Measurements from ENCODE around the gene C17orf50.

C17orf50 gene

GRCh38 chr17:35728551-35728950 lies 32.1 kb upstream of the C17orf50 start:
- TF ChIP-seq CTCF (IDR thresholded peaks at IDR 0.05; ENCODE audit: low read length, missing control alignments): no peak
- no peak for DNase-seq (ENCODE audit: low read depth)
- no peak overlapping the region for H3K4me3 ChIP-seq (replicated peaks; ENCODE audit: low read depth, low read length)

- TF ChIP-seq CTCF (IDR thresholded peaks at IDR 0.05; ENCODE audit: low read length, missing control alignments): no peak
- no peak overlapping the region for H3K4me3 ChIP-seq (replicated peaks; ENCODE audit: low read depth, low read length)
- DNase-seq (ENCODE audit: low read depth): no peak
These were observed 31.3 kb upstream of the C17orf50 start for GRCh38 chr17:35729405-35729833.

- no peak for TF ChIP-seq CTCF (IDR thresholded peaks at IDR 0.05; ENCODE audit: low read length, missing control alignments)
- no peak overlapping the region for H3K4me3 ChIP-seq (replicated peaks; ENCODE audit: low read depth, low read length)
- no peak for DNase-seq (ENCODE audit: low read depth)
These were observed 30.2 kb upstream of the C17orf50 start for GRCh38 chr17:35730400-35731005.

- peak; percentile 34 for DNase-seq (ENCODE audit: low read depth)
- H3K4me3 ChIP-seq (replicated peaks; ENCODE audit: low read depth, low read length): peak within 1 kb of the TSS; percentile 51
- TF ChIP-seq CTCF (IDR thresholded peaks at IDR 0.05; ENCODE audit: low read length, missing control alignments): no peak
These were observed 29.3 kb upstream of the C17orf50 start, which contains the start of gene RASL10B for GRCh38 chr17:35731239-35731916. RASL10B (plus strand) TSS chr17:35731639; CDS start chr17:35735185, 3,546 bp downstream.

GRCh38 chr17:35731917-35732805 lies 28.5 kb upstream of the C17orf50 start:
- DNase-seq (ENCODE audit: low read depth): no peak
- peak overlapping the region; percentile 51 for H3K4me3 ChIP-seq (replicated peaks; ENCODE audit: low read depth, low read length)
- no peak for TF ChIP-seq CTCF (IDR thresholded peaks at IDR 0.05; ENCODE audit: low read length, missing control alignments)

GRCh38 chr17:35732806-35733136 lies 27.9 kb upstream of the C17orf50 start:
- H3K4me3 ChIP-seq (replicated peaks; ENCODE audit: low read depth, low read length): no peak overlapping the region
- TF ChIP-seq CTCF (IDR thresholded peaks at IDR 0.05; ENCODE audit: low read length, missing control alignments): no peak
- DNase-seq (ENCODE audit: low read depth): no peak

Measured in fibroblast of pulmonary artery (primary cell).